Stimulated activated naive B cell treated with anti-CD40 and anti-IgM and Interleukin-4, amounts not matched to agents 10 μg/mL and 1 μg/mL and 100 μg/mL, for 72 hours (primary cell): ENCODE results near the gene MAP3K2.
"Not testable (repeated sequence)": the region's sequence is repeated elsewhere in the genome, so short reads cannot be mapped to it uniquely, and the experiment has no call there.

ENCODE experiments used
- ATAC-seq, 2 donors: fragments of 150-1000 bp; cut with Tn5 transposase; replicated peaks; 2 replicates each; pipeline ENCODE4 v1.10.0; 2021; ENCODE audit warnings: moderate library complexity in 1 of 2
- DNase-seq: peaks from one replicate; pipeline ENCODE4 v3.0.0; 2021
- H3K27ac Mint-ChIP-seq: one replicate; pipeline ENCODE4 v1.8.0; 2022; ENCODE audit warnings: mild to moderate bottlenecking, mixed read lengths
- H3K27me3 Mint-ChIP-seq, 2 donors: one replicate each; pipeline ENCODE4 v1.8.0; 2022; ENCODE audit warnings: mixed read lengths in 2 of 2
- H3K36me3 Mint-ChIP-seq, 2 donors: one replicate each; pipeline ENCODE4 v1.8.0; 2022; ENCODE audit warnings: mixed read lengths in 2 of 2, mild to moderate bottlenecking in 1 of 2
- H3K4me1 Mint-ChIP-seq, 2 donors: one replicate each; pipeline ENCODE4 v1.8.0; 2022; ENCODE audit warnings: mixed read lengths in 2 of 2, mild to moderate bottlenecking in 1 of 2
- H3K4me3 Mint-ChIP-seq, 2 donors: one replicate each; pipeline ENCODE4 v1.8.0; 2022; ENCODE audit warnings: mild to moderate bottlenecking in 2 of 2, mixed read lengths in 2 of 2, moderate library complexity in 1 of 2
- H3K9me3 Mint-ChIP-seq, 2 donors: one replicate each; pipeline ENCODE4 v1.8.0; 2022; ENCODE audit warnings: mixed read lengths in 2 of 2, mild to moderate bottlenecking in 1 of 2

The MAP3K2 gene

DNA sequence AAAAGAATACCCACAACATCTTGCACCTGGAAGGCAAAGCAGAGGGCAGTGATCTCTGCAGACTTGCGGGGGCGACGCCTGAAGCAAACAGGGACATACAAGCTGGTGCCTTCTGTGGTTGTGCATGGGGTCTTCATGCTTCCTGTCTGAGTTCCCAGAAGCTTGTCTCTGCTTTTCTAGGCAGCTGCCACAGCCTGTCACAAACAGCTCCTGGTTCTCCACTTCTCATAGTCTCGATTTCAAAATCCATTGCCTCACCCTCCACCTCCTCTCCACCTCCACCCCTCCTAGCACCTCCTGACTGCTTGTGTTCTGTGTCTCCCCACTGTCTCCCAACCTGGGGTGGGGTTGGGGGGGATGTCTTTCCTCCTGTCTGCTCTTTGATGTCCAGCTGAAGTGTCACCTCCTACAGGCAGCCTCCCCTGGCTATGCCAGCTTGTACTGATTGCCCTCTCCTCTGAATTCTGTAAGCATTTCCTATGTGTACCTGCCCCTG lies 28.8 kb upstream of the MAP3K2 start:
- peaks cover 0 to 8% of the 10 kb centered on the region in 2 donors for H3K27me3 Mint-ChIP-seq
- peaks cover 0 to 7% of the 10 kb centered on the region in 2 donors for H3K9me3 Mint-ChIP-seq
- peak overlapping the region; percentile 88 to 90 for H3K4me3 Mint-ChIP-seq
- DNase-seq (no peak), ATAC-seq (peak in 1 of 2 donors; percentile 4)
- peaks cover 30 to 52% of the 10 kb centered on the region in 2 donors for H3K4me1 Mint-ChIP-seq
- peak overlapping the region; percentile 79 for H3K27ac Mint-ChIP-seq
- H3K36me3 Mint-ChIP-seq, result no peaks in the 10 kb centered on the region

DNA sequence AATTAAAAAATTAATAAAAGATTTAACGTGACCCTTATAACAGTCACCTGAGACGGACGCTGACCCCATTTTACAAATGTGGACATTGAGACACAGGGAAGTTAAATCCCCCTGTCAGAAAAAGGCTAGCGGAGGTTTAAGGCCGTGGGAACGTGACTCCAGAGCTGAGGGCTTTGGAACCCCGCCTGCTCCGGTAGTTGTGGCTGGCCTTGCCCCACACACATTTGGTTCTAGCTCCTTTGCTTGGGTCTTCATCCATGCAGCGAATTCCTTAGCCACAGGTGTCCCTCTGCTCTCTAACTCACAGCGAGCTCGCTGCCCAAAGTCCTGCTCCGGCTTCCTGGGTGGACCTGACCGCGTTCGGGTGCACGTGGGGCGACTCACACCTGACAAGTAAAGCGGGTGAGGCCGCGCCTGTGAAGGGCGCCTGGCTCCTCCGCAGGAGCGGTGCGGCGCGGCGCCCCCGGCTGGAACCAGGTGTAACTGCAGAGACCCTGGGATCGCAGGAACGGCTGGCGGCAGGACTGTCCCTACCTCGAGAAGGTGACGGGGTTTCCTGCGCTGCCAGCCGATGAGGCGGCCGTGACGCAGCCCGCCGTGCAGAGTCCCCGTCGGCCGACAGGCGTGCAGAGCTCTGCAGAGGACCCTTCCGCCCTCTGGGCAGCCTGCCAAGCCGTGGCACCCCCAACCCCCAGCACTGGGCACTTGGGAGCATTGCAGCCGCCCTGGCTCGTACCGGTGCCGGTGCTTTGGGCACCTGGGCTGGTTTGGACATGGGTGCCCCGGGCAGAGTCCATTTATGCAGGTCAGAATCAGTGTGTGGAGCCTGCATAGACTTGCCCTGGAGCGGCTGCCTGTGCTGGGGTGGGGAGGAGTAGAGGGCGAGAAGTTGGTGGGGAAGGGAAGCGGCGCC lies 28.1 kb upstream of the MAP3K2 start:
- Mint-ChIP-seq H3K36me3 (no peaks in the 10 kb centered on the region), H3K9me3 (peaks cover 0 to 7% of the 10 kb centered on the region in 2 donors), H3K27ac (peak overlapping the region; percentile 79), H3K4me3 (peak overlapping the region; percentile 88 to 90), H3K27me3 (peaks cover 0 to 3% of the 10 kb centered on the region in 2 donors), H3K4me1 (peaks cover 30 to 59% of the 10 kb centered on the region in 2 donors)
- ATAC-seq (peak; percentile 84 to 85), DNase-seq (peak; percentile 78)

DNA sequence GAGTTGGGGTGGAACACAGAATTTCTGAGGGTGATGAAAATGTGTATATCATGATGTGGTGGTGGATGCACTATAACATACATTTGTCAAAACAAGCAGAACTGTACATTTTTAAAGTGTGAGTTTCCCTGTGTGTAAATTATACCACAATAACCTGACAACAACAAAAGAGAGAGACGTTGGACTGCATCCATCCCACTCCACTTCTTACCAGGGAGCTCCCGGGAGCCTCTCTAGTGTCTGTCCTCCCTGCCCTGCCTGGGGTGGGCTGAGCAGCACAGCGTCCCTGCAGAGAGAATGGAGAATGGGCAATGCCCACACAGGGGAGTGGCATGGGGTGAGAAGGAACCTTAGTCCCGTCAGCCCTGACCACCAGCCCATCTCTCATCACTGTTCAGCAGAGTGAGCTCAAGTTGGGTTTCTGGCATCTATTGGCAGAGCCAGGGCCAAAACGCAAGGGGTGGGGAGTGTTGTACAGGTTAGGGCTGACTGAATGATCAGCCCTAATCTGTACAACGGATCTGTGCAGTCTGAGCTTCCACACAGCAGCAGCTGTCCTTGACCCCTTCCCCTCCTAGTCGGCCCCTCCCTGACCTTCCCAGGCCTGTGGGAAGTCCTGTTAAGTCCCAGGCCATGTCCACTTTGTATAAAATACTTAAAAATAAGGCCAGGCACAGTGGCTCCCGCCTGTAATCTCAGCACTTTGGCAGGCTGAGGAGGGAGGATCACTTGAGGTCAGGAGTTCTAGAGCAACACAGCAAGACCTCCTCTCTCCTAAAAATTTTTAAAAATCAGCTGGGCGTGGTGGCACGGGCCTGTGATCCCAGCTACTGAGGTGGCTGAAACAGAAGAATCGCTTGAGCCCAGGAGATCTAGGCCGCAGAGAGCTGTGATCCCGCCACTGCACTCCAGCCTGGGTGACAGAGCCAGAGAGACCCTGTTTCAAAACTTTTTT lies 27.1 kb upstream of the MAP3K2 start:
- peaks cover 0 to 7% of the 10 kb centered on the region in 2 donors for H3K9me3 Mint-ChIP-seq
- no peak for ATAC-seq
- peak overlapping the region; percentile 78 for H3K27ac Mint-ChIP-seq
- peak overlapping the region in 1 of 2 donors; percentile 11 for H3K4me3 Mint-ChIP-seq
- no peaks in the 10 kb centered on the region for H3K27me3 Mint-ChIP-seq
- H3K36me3 Mint-ChIP-seq, result no peaks in the 10 kb centered on the region
- peaks cover 34 to 68% of the 10 kb centered on the region in 2 donors for H3K4me1 Mint-ChIP-seq
- DNase-seq, result no peak

DNA sequence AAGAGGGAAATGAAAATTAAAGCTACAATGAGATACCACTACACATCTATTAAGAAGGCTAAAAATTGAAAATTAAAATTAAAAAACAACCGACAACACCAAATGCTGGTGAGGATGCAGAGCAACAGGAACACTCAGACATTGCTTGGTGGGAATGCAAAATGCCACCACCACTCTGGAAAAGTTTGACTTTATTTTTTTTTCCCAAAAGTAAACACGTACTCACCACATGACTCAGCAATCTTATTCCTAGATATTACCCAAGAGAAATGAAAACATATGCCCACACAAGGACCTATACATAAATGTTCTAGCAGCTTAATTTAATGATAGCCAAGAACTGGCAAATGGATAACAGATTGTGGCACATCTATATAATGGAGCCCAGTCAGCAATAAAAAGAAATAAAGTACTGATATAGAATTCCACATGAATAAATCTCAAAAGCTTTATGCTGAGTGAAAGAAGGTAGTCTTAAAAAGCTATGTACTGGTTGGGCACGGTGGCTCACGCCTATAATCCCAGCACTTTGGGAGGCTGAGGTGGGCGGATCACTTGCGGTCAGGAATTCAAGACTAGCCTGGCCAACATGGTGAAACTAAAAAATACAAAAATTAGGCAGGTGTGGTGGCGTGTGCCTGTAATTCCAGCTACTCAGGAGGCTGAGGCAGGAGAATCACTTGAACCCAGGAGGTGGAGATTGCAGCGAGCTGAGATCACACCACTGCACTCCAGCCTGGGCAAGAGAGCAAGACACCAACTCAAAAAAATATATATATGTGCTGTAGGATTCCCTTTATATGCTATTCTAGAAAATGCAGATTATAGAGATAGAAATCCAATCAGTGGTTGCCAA lies 26.2 kb upstream of the MAP3K2 start:
- DNase-seq (no peak), ATAC-seq (no peak)
- H3K4me1 Mint-ChIP-seq, result peaks cover 35 to 71% of the 10 kb centered on the region in 2 donors
- no peak overlapping the region for H3K4me3 Mint-ChIP-seq
- H3K36me3 Mint-ChIP-seq, result no peaks in the 10 kb centered on the region
- no peak overlapping the region for H3K27ac Mint-ChIP-seq
- H3K27me3 Mint-ChIP-seq, result no peaks in the 10 kb centered on the region
- peaks cover 0 to 7% of the 10 kb centered on the region in 2 donors for H3K9me3 Mint-ChIP-seq

DNA sequence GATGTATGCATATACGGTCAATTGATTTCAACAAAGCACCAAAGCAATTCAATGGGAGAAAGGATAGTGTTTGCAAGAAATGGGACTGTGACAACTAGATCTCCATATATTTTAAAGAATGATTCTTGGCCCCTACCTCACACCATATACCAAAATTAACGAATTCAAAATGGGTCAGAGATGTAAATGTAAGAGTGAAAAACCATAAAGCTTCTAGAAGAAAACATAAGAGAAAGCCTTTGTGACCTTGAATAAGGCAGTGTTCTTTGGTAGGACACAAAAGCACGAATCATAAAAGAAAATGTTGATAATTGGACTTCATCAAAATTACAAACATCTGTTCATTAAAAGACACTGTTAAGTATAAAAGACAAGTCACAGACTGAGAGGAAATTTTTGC lies 25.4 kb upstream of the MAP3K2 start:
- H3K36me3 Mint-ChIP-seq, result no peaks in the 10 kb centered on the region
- peaks cover 35 to 78% of the 10 kb centered on the region in 2 donors for H3K4me1 Mint-ChIP-seq
- ATAC-seq, result no peak
- H3K27me3 Mint-ChIP-seq, result no peaks in the 10 kb centered on the region
- no peak overlapping the region for H3K4me3 Mint-ChIP-seq
- H3K9me3 Mint-ChIP-seq, result peaks cover 0 to 7% of the 10 kb centered on the region in 2 donors
- H3K27ac Mint-ChIP-seq, result no peak overlapping the region
- DNase-seq, result no peak

DNA sequence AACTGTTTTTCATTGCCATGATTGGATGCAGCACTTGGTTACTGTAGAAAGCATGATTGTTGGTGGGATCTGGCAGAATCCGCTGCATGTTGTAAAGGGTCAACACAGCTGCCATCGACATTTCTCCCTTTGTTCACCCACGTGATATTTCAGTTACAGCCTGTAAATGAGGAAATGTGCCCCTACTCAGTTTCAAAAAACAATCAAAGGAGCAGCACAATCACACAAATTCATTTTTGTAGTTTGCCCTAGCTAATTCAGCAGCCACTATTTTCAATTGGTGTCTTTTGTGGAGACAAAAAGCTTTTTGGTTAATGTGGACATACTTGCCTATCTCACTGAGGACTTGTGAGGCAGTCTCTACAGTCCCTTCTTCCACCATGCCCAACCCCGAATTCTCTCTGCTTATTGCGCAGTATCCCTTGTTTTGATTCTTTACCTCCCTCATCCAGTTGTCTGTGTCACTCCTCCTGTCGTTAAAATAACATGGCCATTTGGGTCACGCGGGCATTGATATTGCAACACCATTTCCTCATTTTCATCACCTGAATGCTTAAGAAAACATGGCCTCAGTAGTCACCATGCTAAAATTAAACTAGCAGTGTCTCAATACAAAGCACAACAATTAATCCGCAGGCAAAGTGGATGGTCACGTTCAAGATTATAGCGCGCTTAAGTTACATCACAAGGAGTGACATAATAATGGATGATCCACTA lies 24.0 kb upstream of the MAP3K2 start:
- DNase-seq (no peak), ATAC-seq (no peak)
- Mint-ChIP-seq H3K27me3 (no peaks in the 10 kb centered on the region), H3K36me3 (no peaks in the 10 kb centered on the region), H3K4me3 (peak overlapping the region; percentile 66 to 67), H3K27ac (peak overlapping the region; percentile 33), H3K4me1 (peaks cover 31 to 72% of the 10 kb centered on the region in 2 donors), H3K9me3 (peaks cover 0 to 7% of the 10 kb centered on the region in 2 donors)

DNA sequence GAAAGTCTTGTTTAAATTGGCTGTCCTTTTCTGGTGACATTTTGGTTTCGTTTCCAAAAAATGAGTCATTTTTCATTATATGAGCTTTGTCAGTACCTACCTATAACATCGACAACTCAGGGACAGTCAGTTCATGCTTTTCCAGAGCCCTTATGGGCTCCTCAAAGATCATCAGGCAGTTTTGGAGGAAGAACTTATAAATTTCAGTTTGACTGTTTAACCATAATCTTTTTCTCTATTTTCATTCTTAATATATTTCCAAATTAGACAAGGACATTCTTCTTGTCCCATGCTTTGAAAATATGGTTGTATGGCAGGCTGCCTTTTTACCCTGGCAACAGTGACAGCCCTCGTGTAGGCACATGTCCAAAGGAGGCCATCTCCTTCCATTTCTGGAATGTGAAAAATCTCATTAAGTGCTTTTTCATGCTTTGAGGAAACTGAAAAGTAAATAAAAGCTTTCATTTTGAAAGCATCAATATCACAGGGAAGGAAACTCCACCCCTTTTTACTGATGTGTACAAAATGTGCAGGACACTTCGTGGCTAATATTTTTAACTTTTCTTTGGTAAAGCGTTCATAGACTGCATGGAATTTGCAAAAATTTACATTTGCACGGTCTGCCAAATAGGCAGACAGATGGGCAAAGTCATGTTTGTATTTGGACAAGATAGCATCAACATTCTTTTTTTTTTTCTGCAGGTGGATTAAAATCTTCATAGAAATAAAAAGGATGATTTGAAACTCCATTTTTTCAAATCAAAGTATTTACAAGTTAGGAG lies 23.3 kb upstream of the MAP3K2 start:
- DNase-seq (no peak), ATAC-seq (peak; percentile 65 to 71)
- no peaks in the 10 kb centered on the region for H3K36me3 Mint-ChIP-seq

DNA sequence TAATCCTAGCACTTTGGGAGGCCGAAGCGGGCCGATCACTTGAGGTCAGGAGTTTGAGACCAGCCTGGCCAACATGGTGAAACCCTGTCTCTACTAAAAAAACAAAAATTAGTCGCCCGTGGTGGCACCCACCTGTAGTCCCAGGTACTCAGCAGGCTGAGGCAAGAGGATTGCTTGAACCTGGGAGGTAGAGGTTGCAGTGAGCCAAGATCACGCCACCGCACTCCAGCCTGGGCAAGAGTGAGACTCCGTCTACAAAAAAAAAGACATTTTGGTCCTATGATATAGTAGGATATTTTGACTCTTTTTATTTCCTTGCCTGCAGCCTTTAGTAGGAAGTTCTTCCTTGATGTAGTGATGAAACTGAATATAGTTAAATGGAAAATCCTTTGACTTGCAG lies 21.9 kb upstream of the MAP3K2 start:
- H3K4me1 Mint-ChIP-seq, result peaks cover 25 to 65% of the 10 kb centered on the region in 2 donors
- not testable (repeated sequence) for H3K27ac Mint-ChIP-seq, H3K36me3 Mint-ChIP-seq, H3K27me3 Mint-ChIP-seq, H3K4me3 Mint-ChIP-seq, DNase-seq, ATAC-seq, H3K9me3 Mint-ChIP-seq

More for the DNA sequence above, 23.3 kb upstream of the MAP3K2 start:
- Mint-ChIP-seq H3K27ac (peak overlapping the region; percentile 92), H3K4me1 (peaks cover 23 to 65% of the 10 kb centered on the region in 2 donors), H3K27me3 (no peaks in the 10 kb centered on the region), H3K4me3 (peak overlapping the region; percentile 66 to 67), H3K9me3 (peaks cover 0 to 7% of the 10 kb centered on the region in 2 donors)

DNA sequence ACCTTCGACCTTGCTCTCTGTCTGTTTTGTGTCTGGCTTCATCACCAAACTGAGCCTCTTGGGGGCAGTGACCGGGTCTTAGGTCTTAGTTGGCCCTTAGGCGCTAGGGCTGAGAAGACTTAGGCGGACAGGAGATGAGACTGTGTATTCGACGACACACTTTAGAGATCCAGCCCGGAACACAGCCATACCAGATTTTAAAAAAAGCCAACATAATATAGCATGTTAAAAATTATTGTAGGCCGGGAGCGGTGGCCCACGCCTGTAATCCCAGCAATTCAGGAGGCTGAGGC lies 21.0 kb upstream of the MAP3K2 start:
- DNase-seq, result no peak
- Mint-ChIP-seq H3K27ac (peak overlapping the region; percentile 37), H3K9me3 (peaks cover 0 to 6% of the 10 kb centered on the region in 2 donors), H3K27me3 (no peaks in the 10 kb centered on the region), H3K4me3 (peak overlapping the region; percentile 71 to 79), H3K4me1 (peaks cover 27 to 63% of the 10 kb centered on the region in 2 donors), H3K36me3 (no peaks in the 10 kb centered on the region)
- ATAC-seq, result no peak

DNA sequence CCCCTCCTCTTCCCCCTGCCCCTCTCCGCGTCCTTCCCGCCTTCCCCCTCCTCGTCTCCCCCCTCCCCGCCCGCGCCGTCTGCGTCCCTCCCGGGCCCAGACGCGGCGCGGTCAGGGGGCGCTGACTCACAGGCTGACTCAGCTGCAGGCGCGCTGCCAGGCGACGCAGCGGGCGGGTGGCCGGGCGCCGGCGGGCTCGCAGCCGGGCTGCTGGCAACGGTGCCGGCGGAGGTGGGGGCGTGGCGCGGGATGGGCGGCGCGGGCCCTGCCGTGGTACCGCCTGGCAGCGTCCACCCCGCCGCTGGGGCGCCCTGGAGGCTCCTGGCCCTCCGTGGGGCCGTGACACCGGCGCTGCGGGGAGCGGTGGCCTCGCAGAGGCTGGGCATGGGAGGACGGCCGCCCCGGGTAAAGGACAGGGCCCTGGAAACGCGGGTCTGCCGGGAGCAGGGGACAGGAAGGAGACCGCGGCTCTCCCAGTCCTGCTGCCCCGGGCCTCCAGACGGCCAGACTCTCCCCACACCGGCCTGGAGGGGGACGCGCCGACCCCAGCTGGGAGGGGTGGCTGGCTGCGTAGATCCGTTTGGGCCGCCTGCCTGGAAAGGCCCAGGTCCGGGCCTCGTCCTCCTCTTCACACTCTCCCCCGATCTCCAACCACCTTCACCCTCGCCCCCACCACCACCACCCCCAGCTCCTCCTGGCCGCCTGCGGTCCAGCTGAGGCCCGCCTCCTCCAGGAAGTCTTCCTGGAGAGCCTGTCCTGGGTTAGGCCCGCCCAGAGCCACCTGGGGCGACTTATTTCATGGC lies 20.4 kb upstream of the MAP3K2 start:
- Mint-ChIP-seq H3K9me3 (peaks cover 0 to 3% of the 10 kb centered on the region in 2 donors), H3K4me1 (peaks cover 25 to 57% of the 10 kb centered on the region in 2 donors), H3K4me3 (peak overlapping the region; percentile 73 to 79), H3K27me3 (no peaks in the 10 kb centered on the region), H3K36me3 (no peaks in the 10 kb centered on the region), H3K27ac (peak overlapping the region; percentile 65)
- peak; percentile 69 for DNase-seq
- peak; percentile 82 to 84 for ATAC-seq

DNA sequence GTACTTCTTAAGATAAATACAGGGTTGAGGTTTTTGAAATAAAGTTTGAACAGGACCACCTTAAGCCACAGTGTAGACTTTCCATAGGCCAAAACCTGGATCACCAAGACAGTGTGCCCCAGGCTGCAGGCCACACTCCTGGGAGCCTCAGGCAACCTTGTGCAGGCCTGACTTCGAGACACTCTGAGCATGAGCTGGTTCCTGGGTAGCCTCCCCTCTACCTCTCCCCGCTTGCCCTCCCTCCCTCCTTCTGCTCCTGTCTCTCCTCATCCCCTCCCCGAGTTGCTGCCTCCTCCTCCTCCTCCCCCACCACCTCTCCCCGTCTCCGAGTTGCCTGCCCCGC lies 19.9 kb upstream of the MAP3K2 start:
- no peaks in the 10 kb centered on the region for H3K36me3 Mint-ChIP-seq
- peaks cover 0 to 2% of the 10 kb centered on the region in 2 donors for H3K9me3 Mint-ChIP-seq
- DNase-seq (no peak), ATAC-seq (peak; percentile 20 to 23)
- peak overlapping the region; percentile 73 to 79 for H3K4me3 Mint-ChIP-seq
- H3K27ac Mint-ChIP-seq, result peak overlapping the region; percentile 65
- H3K27me3 Mint-ChIP-seq, result no peaks in the 10 kb centered on the region
- peaks cover 25 to 54% of the 10 kb centered on the region in 2 donors for H3K4me1 Mint-ChIP-seq

DNA sequence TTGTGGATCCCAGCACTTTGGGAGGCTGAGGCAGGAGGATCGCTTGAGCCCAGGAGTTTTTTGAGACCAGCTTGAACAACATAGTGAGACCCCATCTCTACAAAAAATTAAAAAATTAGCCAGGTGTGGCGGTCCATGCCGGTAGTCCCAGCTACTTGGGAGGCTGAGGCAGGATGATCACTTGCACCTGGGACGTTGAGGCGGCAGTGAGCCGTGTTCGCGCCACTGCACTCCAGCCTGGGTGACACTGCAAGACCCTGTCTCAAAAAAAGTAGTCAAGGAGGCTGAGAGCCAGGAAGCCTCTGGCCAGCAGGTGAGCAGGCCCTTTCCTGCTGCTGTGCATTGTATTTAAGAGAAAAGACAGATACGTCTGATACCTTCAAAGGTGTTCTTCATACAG lies 19.3 kb upstream of the MAP3K2 start:
- Mint-ChIP-seq H3K27me3 (no peaks in the 10 kb centered on the region), H3K4me1 (peaks cover 26 to 53% of the 10 kb centered on the region in 2 donors), H3K9me3 (no peaks in the 10 kb centered on the region), H3K36me3 (no peaks in the 10 kb centered on the region), H3K4me3 (peak overlapping the region in 1 of 2 donors; percentile 39), H3K27ac (peak overlapping the region; percentile 20)
- ATAC-seq (no peak), DNase-seq (no peak)
